Astrocyte (in vitro differentiated cells and primary cell): Measurements from ENCODE around the gene AMY2B. TPM values are rescaled to one million over a fixed set of nuclear protein-coding genes. Genes with fewer than 3 reads are reported as not detected.
"Not testable (repeated sequence)": the region's sequence is repeated elsewhere in the genome, so short reads cannot be mapped to it uniquely, and the experiment has no call there.

Experiments used
- DNase-seq: peaks from one replicate; pipeline ENCODE4 v3.0.0-alpha.2; 2010; ENCODE audit warnings: low read depth
- FAIRE-seq: peaks from 2 replicates; lab custom pipeline; 2011; peaks lifted over from hg19 to GRCh38; lab: Jason Lieb, UNC
- H2AFZ ChIP-seq: 2 replicates; pipeline ENCODE4 v1.6.0; 2012; ENCODE audit warnings: low read depth, low read length, inconsistent platforms
- H3K27ac ChIP-seq: 2 replicates; pipeline ENCODE4 v1.5.1; 2011; ENCODE audit warnings: low read depth, low read length, inconsistent platforms
- H3K27me3 ChIP-seq: 2 replicates; pipeline ENCODE4 v1.6.0; 2011; ENCODE audit warnings: low read length, inconsistent platforms; ENCODE audit not compliant: insufficient read depth
- H3K36me3 ChIP-seq: 2 replicates; pipeline ENCODE4 v1.5.1; 2011; ENCODE audit warnings: low read length, inconsistent platforms; ENCODE audit not compliant: insufficient read depth
- H3K4me1 ChIP-seq: 2 replicates; pipeline ENCODE4 v1.5.1; 2011; ENCODE audit warnings: low read length, inconsistent platforms; ENCODE audit not compliant: insufficient read depth
- H3K4me2 ChIP-seq: 2 replicates; pipeline ENCODE4 v1.6.0; 2012; ENCODE audit warnings: low read length, inconsistent platforms
- H3K4me3 ChIP-seq: 2 replicates; pipeline ENCODE4 v1.5.1; 2011; ENCODE audit warnings: low read depth, mild to moderate bottlenecking, low read length, inconsistent platforms; ENCODE audit not compliant: insufficient read depth
- H3K79me2 ChIP-seq: 2 replicates; pipeline ENCODE4 v1.6.0; 2012; ENCODE audit warnings: mild to moderate bottlenecking, low read length, inconsistent platforms; ENCODE audit not compliant: insufficient read depth
- H3K9ac ChIP-seq: 2 replicates; pipeline ENCODE4 v1.6.0; 2012; ENCODE audit warnings: mild to moderate bottlenecking, low read length, inconsistent platforms
- H3K9me3 ChIP-seq: 2 replicates; pipeline ENCODE4 v1.5.1; 2012; ENCODE audit warnings: low read depth, mild to moderate bottlenecking, low read length, inconsistent platforms; ENCODE audit not compliant: insufficient read depth
- H4K20me1 ChIP-seq: 2 replicates; pipeline ENCODE4 v1.6.0; 2012; ENCODE audit warnings: low read length, inconsistent platforms; ENCODE audit not compliant: insufficient read depth
- H3K27ac Mint-ChIP-seq: one replicate; pipeline ENCODE4 v1.8.0; 2021; ENCODE audit warnings: mild to moderate bottlenecking, mixed read lengths; ENCODE audit not compliant: unreplicated experiment
- H3K27me3 Mint-ChIP-seq: one replicate; pipeline ENCODE4 v1.8.0; 2021; ENCODE audit warnings: low read depth, mixed read lengths; ENCODE audit not compliant: unreplicated experiment
- H3K36me3 Mint-ChIP-seq: one replicate; pipeline ENCODE4 v1.8.0; 2021; ENCODE audit warnings: low read depth, mixed read lengths; ENCODE audit not compliant: unreplicated experiment
- H3K4me1 Mint-ChIP-seq: one replicate; pipeline ENCODE4 v1.8.0; 2021; ENCODE audit warnings: low read depth, mixed read lengths; ENCODE audit not compliant: unreplicated experiment
- H3K4me3 Mint-ChIP-seq: one replicate; pipeline ENCODE4 v1.8.0; 2021; ENCODE audit warnings: mild to moderate bottlenecking, moderate library complexity, mixed read lengths; ENCODE audit not compliant: unreplicated experiment
- H3K9me3 Mint-ChIP-seq: one replicate; pipeline ENCODE4 v1.8.0; 2021; ENCODE audit warnings: mild to moderate bottlenecking, mixed read lengths; ENCODE audit not compliant: unreplicated experiment
- CTCF ChIP-seq: IDR thresholded peaks from 2 replicates; pipeline ENCODE4 v1.5.1; 2011; ENCODE audit warnings: low read depth, mild to moderate bottlenecking, inconsistent platforms, low read length, moderate library complexity; ENCODE audit not compliant: insufficient read depth
- EZH2 ChIP-seq: IDR thresholded peaks from 2 replicates; pipeline ENCODE4 v1.6.1; 2012; ENCODE audit warnings: mild to moderate bottlenecking, low read length, inconsistent platforms; ENCODE audit not compliant: insufficient read depth
- total RNA-seq: library from RNA; stranded (reverse); gene quantifications from 2 replicates; pipeline ENCODE4 v1.2.1, GENCODE V29; 2021

AMY2B gene
- total RNA-seq, 1 donor from 2014 or later: 1.7 TPM

GRCh38 chr1:103583887-103584286 lies 12.5 kb downstream of the AMY2B start:
- H3K4me3 Mint-ChIP-seq: no peak overlapping the region
- no peaks in the 10 kb centered on the region for H3K4me1 ChIP-seq
- no peaks in the 10 kb centered on the region for H3K36me3 ChIP-seq
- H3K4me3 ChIP-seq: no peak overlapping the region
- no peaks in the 10 kb centered on the region for H3K27me3 ChIP-seq
- peaks cover 3% of the 10 kb centered on the region for H3K9me3 Mint-ChIP-seq
- no peaks in the 10 kb centered on the region for H3K27me3 Mint-ChIP-seq
- DNase-seq (no peak), FAIRE-seq (no peak)
- no peaks in the 10 kb centered on the region for H3K9me3 ChIP-seq
- no peaks in the 10 kb centered on the region for H3K36me3 Mint-ChIP-seq
- no peaks in the 10 kb centered on the region for H4K20me1 ChIP-seq
- no peak for TF ChIP-seq CTCF
- no peaks in the 10 kb centered on the region for H3K4me1 Mint-ChIP-seq
- no peak overlapping the region for H3K4me2 ChIP-seq
- no peak overlapping the region for H3K9ac ChIP-seq
- no peak overlapping the region for H3K27ac ChIP-seq
- H2AFZ ChIP-seq: no peak overlapping the region
- H3K27ac Mint-ChIP-seq: no peak overlapping the region
- no peaks in the 10 kb centered on the region for H3K79me2 ChIP-seq

GRCh38 chr1:103584537-103584936 lies 13.1 kb downstream of the AMY2B start:
- H3K4me2 ChIP-seq: no peak overlapping the region
- H3K9me3 ChIP-seq: no peaks in the 10 kb centered on the region
- peaks cover 6% of the 10 kb centered on the region for H3K9me3 Mint-ChIP-seq
- no peaks in the 10 kb centered on the region for H3K36me3 ChIP-seq
- no peaks in the 10 kb centered on the region for H3K4me1 ChIP-seq
- H3K27me3 Mint-ChIP-seq: no peaks in the 10 kb centered on the region
- no peak overlapping the region for H3K4me3 ChIP-seq
- H3K4me3 Mint-ChIP-seq: no peak overlapping the region
- H2AFZ ChIP-seq: no peak overlapping the region
- no peaks in the 10 kb centered on the region for H4K20me1 ChIP-seq
- H3K79me2 ChIP-seq: no peaks in the 10 kb centered on the region
- H3K4me1 Mint-ChIP-seq: no peaks in the 10 kb centered on the region
- TF ChIP-seq CTCF (no peak), EZH2 (no peak)
- peaks cover under 1% of the 10 kb centered on the region for H3K36me3 Mint-ChIP-seq
- DNase-seq (no peak), FAIRE-seq (no peak)
- no peak overlapping the region for H3K9ac ChIP-seq
- H3K27ac ChIP-seq: no peak overlapping the region
- no peaks in the 10 kb centered on the region for H3K27me3 ChIP-seq
- no peak overlapping the region for H3K27ac Mint-ChIP-seq

GRCh38 chr1:103602740-103603139 lies 31.4 kb downstream of the AMY2B start:
- H3K4me3 ChIP-seq, H3K9ac ChIP-seq, H3K4me1 ChIP-seq, H3K9me3 ChIP-seq, H2AFZ ChIP-seq, H3K27me3 Mint-ChIP-seq, H3K79me2 ChIP-seq, H4K20me1 ChIP-seq, H3K4me1 Mint-ChIP-seq, H3K27ac Mint-ChIP-seq, H3K27me3 ChIP-seq, DNase-seq, H3K4me3 Mint-ChIP-seq, H3K27ac ChIP-seq, H3K9me3 Mint-ChIP-seq, H3K4me2 ChIP-seq, H3K36me3 ChIP-seq, H3K36me3 Mint-ChIP-seq: not testable (repeated sequence)
- FAIRE-seq: peak; percentile 86
